ENCODE results near the gene STRADA. TPM values are rescaled to one million over a fixed set of nuclear protein-coding genes. Genes with fewer than 3 reads are reported as not detected.

Gene STRADA
- total and polyA plus RNA-seq, 2 of the 8 experiments (the other 6 are each of a cell fraction or from before 2014, with no cell fraction given) = 35.6 to 43.3 TPM

DNA sequence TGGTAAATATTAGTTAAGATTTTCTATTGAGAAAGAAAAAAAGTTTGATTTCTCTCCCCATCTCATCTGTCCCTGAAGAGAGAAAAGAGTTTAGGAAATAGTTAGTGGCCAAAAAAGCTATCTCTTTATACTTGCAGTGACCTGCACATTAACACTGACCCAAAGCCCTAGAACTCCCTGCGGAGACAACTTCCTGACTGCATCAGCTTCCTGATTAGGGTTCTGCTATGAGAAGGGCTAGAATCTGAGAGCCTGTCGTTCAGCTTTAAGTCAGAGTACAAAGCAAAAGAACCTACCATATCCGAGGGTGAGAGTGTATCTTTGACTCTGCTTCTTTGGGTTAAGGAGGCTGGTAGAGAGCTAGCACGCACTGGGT is 66.4 kb downstream of the STRADA start (continued):
- TF ChIP-seq, protein P1, sequence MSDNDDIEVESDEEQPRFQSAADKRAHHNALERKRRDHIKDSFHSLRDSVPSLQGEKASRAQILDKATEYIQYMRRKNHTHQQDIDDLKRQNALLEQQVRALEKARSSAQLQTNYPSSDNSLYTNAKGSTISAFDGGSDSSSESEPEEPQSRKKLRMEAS (IDR thresholded peaks at IDR 0.05) = no peak

Measured in H1 (cell line).